Kidney glomerular epithelial cell (primary cell): ENCODE data around the gene CERKL.

Experiments used
- DNase-seq: peaks from one replicate; lab custom pipeline; 2025; lab: John Stamatoyannopoulos, UW

The CERKL gene

DNA sequence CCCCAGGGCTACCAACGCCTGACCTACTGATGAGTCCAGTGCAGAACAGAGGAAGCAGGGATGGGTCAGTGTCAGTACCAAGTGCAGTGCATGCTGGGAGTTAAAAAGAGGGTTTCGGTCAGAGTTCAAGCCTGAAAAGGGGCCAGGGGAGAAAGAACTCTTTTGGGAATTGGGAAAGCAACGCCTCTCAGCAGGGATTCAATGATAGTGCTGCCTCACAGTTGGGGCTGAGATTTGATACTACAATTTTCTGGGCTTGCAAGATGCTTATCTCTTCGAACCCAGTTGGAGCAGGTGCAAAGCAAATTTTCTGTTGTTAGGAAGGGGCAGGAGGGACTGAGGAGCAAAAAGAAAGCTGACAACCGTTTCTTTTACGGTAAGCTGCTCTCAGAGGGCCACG, 82.6 kb downstream of the CERKL start:
- DNase-seq: no peak

DNA sequence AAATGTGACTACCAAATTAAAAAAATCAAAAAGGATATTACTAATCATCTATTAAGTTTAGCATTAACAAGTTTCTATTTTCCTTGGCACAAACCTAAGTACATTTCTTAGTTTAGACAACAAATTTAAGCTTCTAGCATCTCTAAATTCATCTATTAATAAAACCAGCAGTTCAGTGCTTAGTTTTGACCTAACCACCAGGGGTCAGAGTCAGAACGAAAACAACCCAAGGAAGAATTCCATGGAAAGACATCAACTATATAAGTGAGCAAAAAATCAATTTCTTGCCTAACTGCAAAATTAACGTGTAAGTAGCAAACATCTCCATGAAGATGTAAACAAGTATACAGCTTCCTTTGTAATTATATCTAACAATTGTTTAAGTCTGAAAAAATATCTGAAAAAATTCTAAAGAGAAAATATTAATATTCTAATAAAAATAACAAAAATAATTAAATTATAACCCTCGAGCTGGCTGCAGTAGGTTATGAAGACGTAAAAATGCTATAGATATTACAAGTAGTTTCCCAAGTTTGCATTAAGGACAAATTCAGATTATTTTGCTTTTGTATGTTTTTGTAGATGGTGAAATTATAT, 83.7 kb downstream of the CERKL start:
- peak; percentile 46 for DNase-seq

DNA sequence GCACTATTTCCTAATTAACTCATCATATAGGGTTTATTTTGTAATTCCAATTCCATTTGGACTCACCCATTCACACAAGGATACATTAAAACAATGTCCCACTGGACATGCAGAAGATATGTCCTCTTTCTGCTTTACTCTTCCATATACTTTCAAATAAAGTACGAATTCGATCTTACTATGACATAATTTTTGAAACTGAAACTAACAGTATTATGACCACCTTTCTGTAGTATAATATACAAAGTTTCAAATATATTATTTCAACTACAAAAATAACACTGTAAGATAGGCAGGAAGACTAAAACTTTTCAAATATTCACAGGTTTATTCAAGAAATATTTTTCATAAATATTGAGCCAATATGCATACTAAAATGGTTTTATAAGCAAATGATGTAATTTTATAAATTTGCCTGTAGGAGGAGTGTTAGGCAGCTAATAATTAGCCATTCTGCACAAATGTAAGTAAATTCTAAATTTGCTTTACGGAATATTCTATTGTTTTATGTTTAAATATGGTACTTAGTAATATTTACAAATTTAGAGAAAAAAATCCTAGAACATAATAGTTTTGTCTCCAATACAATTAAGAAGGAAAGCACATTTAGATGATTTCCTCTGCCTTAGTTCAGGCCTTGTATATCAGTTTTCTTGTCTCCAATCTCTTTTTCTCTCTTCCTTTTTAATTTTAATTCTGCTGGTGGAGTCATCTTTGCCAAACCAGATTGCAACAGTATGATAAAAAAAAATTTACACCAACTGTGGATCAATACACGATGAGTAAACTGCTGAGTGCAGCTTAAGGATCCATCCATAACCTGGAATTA, 85.9 kb downstream of the CERKL start:
- no peak for DNase-seq

DNA sequence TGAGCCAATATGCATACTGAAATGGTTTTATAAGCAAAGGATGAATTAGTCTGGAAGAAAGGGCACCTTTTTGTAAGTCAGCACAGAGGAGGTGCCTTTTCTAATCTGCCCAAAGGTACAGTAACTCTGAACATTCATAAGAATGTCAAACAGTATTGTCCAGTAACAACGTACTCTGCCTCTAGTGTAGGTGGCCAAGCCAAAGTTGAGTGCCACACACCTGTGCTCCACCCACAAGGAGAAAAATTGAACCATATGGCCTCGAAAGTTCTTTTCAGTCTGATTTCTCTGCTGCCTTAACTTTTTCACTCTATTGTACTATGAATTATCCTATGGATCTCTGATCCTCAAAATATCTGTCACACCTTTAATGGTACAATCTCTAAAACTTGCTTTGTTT, 86.8 kb downstream of the CERKL start:
- DNase-seq: no peak

DNA sequence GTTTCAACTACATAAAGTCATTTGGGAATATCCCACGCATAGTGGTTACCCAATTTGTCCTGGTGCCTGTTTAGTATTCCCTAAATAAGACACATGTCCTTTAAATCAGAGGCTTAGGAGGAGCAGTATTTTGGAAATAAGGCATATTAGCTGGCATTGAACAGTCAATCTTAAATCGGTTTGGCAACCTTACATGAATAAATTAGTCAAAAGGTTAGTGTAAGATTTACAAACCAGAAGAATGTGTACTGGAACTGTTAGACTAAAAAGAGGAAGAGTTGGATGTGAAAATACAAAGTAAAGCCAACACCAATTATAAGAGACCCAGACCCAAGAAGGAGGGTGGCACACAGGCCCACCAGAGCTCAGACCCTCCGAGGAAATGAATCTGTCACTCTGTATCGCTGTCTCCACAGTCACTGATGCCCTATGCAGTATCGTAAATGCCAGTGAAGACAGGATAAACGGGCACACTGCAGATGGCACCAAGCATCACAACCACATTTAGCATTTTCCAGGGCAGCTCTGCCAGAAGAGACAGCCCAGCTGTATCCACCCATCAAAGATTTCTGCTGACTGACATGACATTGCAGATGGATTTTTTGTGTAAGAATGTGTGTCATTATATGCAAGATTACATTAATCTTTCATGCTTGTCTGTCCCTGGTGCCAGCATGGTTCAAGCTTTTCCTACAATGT, 90.4 kb downstream of the CERKL start:
- DNase-seq: no peak

DNA sequence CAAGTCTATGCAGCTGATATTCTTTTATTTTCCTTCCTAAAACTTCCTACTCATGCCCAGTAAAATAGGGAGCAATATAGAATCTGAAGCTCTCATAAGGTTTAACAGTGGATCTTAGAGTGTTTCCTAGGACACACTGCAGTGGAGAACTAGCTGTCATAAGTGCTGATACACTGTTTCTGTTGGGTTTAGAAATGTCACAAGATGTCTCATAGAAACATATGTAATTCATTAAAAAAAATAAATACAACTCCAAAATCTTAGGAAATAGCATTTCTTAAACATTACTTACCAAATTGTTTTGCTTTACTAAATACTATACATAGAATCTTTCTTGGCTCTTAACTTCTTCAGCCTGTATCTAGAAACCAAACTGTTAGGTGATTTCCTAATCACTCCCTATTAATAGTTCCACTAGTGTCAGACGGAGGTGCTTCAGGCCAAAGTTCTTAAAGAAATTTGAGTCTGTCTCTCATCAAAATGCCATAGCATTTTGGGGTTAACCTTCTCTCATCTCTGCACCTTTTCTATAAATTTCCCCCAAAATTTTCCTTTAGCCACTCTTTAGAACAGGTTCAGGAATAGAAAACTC, 93.7 kb downstream of the CERKL start:
- DNase-seq: no peak

DNA sequence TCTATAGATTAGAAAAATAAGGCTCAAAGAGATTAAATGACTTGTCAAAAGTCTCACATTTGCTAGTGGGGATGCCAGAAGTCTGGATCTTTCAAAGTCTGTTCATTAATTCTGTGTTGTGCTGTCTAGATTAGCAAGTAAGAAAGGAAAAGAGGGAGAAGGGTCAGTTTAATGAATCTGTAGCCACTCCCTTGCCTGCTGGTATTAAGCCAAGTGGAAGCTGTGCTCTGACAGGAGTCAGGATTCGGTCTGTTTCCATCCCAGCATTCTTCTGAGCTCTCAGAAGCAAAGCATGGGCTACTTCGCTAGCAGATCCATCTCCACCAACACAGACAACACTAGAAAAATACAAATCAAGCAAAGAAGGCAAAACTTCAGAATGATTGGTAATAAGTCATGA, 98.5 kb downstream of the CERKL start:
- no peak for DNase-seq

DNA sequence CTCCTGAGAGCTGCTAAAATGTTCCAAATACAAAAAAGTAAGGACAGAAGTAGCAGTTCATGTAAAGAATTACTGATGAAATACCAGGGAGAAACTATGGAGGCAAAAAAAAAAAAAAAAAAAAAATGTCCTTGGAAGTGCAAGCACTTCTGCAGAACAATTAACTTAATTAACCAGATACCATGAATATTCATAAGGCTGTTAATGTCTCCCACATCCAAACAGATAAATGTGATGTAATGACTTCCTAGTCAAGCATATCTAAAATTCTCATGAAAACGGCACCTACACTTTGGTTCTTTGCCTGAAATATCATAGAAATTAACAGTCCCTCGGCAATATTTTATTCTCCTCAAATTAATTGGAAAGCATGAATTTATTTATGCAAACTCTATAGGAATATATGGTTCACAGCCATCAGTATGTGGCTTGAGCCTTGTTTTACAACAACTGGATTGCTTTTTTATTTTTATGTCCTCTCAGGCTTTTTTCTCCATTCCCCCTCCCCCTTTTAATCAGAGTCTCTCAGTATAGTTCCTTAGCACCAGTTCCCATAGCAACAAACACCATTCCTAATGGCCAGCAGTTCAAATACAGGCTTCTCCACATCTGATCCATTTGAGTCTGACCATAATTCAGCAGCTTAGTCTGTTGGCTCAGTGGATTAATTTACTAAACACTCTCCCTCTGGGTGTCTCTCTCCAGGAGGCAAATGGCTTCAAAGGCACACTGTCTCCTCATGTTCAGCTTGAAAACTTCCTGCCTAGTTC, 102.7 kb downstream of the CERKL start:
- no peak for DNase-seq

DNA sequence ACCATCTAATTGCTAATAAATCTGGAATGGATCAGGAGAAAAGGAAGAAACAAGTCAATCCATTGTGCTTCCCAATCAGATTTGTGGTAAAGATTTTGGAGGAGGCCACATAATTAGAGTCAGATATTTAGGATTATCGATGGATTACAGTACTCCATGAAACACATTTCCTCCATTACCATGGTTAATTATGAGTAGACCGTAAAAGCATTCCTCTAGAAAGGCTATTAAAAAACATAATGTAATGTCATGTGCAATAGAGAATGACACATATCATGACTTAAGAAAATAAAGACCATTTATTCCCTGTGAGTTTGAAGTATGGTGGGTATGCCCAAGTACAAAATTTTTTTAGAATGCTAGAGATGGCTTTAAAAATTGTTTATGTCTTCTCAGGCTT, 103.7 kb downstream of the CERKL start:
- no peak for DNase-seq

DNA sequence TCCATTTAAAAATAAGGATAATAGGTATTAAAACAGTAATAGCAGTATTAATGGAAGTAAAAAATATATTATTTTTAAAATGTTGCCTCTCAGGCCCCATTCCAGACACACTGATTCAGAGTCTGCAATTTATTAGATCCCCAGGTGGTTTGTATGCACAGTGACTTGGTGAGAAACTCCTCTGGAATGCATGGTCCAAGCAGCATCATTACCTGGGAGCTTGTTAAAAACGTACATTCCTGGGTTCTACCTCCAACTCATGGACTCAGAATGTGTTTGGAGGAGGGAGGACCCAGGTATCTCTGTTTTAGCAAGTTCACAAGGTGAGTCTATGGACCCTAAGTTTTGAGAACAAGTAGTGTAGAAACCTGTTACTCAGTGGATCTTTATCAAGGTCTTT, 104.1 kb downstream of the CERKL start:
- peak; percentile 31 for DNase-seq

DNA sequence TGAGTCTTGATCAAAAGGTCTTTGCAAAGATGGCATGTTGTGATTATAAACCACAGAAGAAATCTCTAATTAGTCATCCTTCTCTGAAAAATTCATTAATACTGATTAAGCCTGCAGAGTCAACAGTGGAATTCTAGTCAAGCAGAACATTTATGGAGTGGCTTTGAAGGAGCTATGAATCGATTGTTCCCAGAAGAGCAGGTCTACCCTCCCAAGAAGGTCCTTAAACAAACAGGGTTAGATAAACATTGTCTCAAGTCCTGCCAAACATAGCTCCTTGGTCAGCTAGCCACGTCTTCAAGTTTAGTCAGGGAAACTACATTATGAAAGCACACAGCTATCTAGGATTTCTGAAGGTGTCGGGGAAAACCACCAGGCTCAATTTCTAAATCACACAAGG, 110.8 kb downstream of the CERKL start:
- peak; percentile 94 for DNase-seq

DNA sequence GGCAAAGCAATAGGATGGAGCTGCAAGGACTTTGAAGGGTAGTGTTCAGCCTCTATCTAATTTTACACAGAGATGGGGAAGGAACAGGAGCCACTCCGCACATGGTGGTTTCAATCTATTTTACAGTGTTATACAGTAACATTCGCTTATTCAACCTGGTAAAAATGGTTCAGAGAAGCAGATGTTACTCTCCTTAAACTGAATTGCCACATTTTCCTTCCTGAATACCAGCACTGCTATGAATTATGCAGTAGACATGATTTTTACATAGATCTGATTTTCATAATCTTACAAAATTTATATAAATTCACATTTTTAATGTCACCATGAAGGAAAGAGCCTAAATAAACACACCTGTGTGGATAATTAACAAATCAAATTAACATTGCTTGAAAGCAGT, 114.7 kb downstream of the CERKL start:
- DNase-seq: no peak

DNA sequence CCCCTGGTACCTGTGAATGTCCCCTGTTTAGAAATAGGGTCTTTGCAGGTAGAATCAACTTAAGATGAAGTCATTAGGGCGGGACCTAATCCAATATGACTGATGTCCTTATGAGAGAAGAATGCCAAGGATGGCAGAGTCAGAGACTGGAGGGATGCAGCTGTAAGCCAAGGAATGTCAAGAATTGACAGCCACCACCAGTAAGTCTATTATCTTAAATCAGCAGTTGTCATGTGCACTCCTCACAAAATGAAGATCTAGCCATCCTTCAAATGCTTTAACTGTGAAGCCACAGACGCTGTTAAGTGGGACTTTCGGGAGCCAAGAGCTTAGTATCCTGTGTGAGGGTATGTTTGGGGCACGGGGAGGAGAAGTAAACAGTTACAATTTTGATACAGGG, 116.5 kb downstream of the CERKL start:
- DNase-seq: no peak

DNA sequence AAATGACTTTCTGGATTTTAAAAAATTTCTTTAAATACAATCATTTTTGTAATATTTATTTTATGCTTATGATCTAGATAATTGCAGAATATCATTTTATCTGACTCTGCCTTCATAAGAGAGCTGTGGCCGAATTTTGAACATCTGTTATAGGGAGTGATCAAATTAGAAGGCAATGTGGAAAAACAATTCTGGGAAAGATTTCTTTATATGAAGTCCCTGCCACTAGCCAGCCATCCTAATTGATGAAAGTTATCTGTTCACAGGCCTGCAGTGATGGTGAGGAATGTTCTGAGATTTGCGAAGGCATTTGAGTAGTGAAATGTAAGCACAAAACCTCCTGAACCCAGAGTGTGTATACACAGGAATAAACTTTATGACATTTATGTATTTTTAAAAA, 120.2 kb downstream of the CERKL start:
- DNase-seq: no peak

DNA sequence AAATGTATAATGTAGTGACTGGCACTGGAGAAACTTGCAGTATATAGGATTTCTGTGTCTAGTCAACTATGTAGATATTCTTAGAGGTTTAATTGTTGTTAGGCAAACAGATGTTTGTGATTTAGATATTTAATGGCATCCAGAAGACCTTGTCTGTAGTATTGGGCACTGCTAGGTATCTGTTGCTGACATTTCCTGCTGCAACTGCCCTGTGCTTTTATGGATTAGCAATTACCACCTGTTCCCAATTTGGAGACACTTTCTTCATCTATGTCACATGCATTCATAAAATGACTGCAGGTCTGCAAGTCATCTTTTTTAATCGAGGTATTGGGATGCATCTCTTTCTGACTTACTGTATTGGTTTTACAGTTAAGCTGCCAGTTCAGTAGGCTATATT, 128.5 kb downstream of the CERKL start:
- DNase-seq: no peak

DNA sequence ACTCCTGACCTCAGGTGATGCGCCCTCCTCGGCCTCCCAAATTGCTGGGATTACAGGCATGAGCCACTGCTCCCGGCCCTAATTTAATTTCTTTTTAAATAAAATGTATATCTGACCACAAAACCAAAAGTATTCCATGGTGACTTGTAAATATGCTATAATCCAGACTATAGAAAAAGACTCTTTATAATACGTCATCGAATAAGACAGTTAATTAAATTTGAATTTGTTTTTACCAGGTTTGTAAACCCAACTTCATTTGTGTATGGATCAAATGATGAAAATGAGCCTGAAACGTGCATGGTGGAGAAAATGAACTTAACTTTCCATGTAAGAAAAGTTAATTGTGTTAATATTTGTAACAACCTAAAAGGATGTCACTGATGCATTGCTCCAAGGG, 129.8 kb downstream of the CERKL start:
- DNase-seq: no peak

DNA sequence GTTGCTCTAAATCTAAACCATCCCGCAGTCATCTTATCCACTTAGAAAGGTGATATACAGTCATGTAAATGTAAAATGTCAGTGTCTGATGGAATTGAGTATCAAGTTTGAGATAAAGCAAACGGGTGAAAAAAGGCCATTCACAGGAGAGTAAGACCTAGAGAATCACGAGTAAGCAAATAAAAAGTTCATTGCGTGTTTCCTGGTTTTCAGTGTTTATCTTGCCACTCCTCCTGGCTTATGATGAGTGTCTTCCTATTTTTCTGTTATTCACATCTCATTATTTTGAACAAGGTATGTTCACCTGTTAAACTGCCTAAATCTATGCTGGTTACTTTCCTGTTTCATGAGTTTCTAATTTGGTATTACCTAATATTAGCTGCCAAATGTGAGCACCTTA, 130.9 kb downstream of the CERKL start:
- DNase-seq: no peak

DNA sequence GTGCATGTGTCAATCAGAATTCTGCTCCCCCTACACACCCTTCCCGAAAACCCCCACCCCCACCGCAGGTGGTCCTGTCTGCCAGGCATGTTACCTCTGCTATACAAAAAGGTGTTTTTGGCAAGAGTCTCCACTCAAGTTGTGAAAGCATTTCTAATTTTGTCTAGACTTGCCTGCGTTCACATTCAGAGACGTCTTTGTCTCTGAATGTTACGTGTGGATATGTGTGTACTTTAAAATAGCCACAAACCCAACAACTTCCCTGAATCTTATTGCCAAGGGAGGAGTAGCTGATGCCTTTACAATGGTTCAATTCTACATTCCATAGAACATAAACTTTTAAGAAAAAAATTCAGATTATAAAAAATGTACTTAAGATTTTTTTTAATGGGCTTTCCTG, 133.1 kb downstream of the CERKL start:
- no peak for DNase-seq

DNA sequence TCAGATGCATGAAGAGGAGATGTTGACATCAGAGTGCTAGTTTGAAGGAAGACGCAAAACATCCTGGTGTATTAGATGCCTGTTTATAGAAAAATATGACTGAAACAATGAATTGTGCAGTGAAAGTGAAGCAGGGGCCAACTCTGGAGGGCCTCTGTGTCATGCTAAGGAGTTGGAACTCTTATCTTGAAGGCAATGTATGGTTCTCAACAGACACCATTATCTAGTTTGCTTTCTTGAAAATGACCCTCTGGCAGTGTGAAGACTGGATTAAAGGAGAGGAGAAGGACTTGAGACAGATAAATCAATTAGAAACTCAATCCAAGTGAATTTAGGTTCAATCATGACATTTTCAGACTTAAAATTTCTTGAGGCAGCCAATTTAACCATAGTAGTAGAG, 136.7 kb downstream of the CERKL start:
- DNase-seq: no peak

DNA sequence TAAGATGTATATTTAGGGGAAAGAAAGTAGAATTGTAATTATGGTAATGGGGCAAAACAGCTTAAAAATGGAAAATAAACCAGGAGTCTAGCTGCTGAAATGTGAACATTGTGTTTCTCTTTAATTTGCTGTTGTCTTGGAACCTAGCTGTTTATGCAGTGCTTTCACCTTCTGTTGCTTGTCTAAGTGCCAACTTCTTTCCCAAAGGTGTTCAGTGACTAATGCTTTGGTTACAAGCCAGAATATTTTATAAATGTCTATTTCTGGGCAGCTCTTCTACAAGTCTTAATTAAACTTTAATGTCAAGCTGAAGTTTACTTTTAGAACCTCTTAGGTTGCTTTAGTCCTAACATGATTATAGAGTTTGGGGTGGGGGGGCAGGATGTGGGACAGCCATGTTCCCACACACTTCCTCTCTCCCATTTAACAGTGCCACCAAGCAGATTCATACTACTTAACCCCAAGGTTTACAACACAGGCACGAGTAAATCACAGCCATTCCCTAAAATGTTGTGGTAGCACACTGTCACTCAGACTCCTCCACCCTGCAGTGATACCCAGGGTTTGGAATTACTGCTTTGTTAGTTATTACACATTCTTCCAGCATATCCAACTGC, 139.1 kb downstream of the CERKL start:
- no peak for DNase-seq

DNA sequence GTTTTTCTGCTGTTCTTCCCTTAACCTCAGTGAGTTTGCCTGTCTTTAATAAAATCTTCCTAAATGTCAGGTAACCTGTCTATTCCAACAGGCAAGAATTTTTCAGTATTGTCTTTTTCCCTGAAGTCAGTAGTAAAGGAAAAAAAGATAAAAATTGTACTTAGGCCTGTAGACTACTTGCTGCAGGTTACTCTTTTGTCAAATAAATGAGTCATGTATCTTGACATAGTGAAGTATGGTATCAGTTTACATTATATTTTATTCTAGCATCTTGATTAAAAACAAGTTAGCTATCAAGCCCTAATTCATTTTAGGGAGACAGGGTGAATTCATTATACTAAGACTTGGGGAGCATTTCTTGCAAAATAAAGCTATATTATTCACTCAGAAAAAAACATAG, 139.9 kb downstream of the CERKL start:
- DNase-seq: no peak

DNA sequence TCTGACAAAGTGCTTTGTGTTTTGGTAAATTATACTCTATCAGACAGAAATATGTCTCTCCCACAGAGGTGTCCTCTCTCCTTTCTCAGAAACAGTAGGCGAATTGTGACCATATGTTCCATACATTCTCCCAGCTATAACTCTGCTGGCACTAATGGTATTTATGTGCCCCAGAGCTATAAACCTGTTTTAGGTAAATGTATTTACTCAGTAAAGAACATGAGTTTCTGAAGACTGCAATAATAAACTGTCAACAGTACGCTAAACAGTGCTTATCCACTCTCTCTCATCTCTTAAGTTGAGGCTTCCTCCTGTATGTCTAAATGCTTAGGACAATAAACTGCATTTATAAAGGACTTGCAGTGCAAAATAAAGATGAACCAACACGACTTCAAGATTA, 141.2 kb downstream of the CERKL start:
- DNase-seq: no peak
